Smooth muscle cell of bladder (primary cell): ENCODE results near the gene RRAS2. TPM values are rescaled to one million over a fixed set of nuclear protein-coding genes. Genes with fewer than 3 reads are reported as not detected.

Experiments
- total RNA-seq: library from RNA; depleted of rRNA; stranded (reverse); fragments of >200 nt; gene quantifications from 2 replicates; pipeline ENCODE4 v1.2.3, GENCODE V29; 2014

The RRAS2 gene
- total RNA-seq: 53.0 and 57.8 TPM in 2 replicates

DNA sequence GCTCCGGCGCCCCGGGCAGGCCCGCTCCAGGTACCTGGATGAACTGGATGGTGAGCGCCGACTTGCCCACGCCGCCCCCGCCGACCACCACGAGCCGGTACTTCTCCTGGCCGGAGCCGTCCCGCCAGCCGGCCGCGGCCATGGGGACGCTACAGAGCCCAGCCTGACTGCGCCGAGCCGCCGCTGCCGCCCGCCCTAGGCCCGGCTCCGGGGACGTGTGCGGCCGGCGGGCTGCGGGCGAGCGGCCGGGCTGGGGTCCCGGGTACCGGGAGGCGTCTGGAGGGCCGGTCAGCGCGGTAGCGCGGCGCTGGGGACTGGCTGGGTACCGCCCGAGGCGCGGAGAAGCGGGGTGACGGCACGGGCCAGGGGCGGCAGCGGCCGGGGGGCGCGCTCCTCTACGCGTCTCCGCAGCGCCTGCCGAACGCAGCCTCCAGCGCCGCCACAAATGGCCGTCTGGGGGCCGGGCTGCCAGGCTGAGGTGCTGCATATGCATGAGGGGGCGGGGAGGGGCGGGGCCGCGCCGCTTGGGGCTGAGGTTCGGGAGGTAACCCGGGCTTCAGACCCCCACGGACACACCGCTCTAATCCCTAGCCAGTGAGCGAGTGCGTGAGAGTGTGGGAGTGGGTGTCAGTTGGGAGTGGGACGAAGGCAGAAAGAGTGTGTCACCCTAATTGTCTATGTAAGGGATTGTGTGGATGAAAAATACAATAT, at the start of gene RRAS2:
TSS of gene RRAS2 (minus strand) at position 455 of the 711 bp plus-strand sequence. CDS start at position 142, 313 bp downstream.

Other genes starting within 250 kb of the RRAS2 start
- 263 and 305 TPM in 2 replicates for gene COPB1, start 140.6 kb upstream of the RRAS2 start, total RNA-seq
- 129 and 154 TPM in 2 replicates for gene PSMA1, start 161.2 kb upstream of the RRAS2 start, total RNA-seq